ENCODE measurements around the gene PADI2.

Gene PADI2

GRCh38 chr1:17119076-17119772, at the start of gene PADI2:
Gene PADI2, minus strand, starts transcription at chr1:17119451. Its CDS starts 80 bp downstream, at chr1:17119371.
- no peak for DNase-seq

GRCh38 chr1:17168091-17168876, 49.0 kb upstream of the PADI2 start:
- DNase-seq: no peak

DNA sequence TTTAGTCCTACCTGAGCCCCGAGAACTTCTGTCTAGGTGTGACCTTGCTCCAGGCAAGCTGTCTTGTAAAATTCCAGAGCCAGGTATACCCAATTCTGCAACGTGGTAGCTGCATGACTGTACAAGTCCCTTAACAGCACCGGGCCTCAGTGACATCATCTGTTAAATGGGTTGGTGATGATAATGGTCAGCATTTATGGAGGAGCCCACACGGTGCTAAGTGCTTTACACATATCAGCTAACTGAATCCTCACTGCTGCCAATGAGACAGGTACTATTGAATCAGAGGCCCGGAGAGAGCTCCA, 48.5 kb upstream of the PADI2 start:
- DNase-seq: no peak

DNA sequence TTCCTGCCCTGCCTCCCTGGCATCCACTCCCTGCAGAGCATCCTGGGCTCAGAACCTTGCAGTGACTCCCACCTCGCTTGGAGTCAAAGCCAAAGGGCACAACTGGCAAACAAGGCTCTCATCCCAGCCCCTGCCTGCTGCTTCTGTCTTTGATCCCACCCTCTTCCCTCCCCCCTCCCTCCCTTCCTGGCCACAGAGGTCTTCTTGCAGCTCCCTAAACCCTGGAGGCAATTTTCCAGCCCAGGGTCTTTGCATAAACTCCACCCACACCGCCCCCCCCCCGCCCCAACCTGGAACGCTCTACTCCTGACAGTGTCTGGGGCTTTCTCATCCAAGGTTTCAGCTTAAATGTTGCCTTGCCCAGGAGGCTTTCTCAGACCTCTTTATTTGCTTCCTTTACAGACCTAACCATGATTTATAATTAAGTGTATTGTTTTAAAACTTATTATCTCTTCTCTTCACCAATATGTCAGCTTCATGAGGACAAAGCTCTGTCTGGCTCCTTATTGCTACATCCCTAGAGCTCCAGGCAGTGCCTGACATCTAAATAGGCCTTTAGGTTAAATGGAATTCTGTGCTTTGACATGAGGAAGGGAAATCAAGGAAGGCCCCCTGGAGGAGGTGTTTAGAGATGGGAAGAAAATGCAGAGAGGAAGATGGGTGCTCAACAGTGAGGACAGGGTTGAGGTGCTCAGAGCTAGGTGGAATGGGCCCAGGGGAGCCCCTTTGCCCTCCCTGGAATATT, 48.0 kb upstream of the PADI2 start:
- DNase-seq: no peak

DNA sequence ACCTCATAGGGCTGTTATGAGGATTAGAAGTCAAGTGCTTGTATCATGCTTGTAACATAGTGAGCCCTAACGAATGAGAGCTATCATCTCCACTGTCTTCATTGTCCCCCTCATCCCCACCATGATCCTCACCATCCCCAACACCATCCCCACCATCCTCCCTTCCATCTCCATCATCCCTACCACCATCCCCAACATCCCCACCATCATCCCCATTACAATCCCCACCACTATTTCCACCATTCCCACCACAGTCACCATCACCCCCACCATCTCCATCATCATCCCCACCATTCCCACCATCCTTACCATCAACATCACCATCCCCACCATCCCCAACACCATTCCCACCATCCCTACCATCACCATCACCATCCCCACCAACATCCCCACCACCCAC, 46.6 kb upstream of the PADI2 start:
- DNase-seq: no peak

DNA sequence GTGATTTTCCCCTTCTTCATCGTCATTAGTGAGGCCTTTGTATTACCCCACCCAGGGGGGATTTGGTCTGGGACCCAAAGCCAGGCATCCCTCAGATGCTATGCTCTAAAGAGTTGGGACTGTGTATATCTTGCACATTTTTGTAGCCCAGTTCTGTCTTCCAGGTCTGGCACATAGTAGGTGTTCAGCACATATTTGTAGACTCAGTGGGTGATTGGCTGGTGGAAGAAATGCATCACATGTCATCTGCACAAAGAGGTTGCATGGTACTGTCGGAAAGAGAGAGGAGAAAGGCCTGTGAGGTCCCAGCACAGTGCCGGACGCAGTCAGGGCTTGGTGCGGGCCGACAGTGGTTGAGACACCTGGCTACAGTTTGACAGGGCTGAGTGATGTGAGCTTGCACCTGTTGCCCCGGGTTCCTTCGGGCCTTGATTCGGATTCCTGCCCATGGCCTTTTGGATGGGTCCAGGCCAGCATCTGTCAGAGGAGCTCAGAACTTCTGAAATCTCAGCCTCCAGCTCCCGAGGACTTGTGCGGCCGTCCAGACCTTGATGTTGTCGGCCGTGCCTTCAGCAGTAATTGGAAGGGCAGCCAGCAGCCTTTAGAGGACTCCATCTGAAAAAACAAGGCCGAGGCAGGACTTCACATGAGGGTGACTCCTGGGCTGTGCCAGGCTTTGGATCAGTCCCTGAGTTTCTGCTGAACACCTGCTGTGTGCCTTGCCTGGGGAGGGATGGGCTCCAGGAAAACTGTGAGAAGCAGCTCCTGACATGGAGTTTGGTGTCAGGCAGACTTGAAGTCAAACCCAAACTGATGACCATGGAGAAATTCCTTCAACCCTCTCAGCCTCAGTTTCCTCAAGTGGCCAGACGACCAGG, 44.8 kb upstream of the PADI2 start:
- DNase-seq: no peak

DNA sequence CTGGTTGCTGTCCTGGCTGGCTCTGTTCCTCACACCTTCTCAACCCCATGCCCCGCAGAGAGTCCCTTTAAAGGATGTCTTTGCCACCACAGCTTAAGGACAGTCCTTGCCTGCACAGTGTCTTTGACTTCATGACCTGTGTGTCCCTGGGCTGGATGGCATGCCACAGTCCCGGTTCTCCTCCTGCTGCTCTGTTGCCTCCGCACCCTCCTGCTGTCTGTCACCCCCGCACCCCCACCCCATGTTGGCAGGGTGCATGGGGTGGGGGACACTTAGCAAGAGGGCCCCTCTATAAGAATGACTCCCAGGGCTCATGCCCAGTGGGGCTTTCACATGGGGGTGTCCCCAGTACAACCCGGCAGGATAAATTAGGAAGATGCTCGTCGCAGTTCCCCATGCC, 44.1 kb upstream of the PADI2 start:
- no peak for DNase-seq

GRCh38 chr1:17162941-17163340, 43.7 kb upstream of the PADI2 start:
- DNase-seq: no peak

- no peak for DNase-seq
Measured at GRCh38 chr1:17161926-17162800, 42.9 kb upstream of the PADI2 start.

DNA sequence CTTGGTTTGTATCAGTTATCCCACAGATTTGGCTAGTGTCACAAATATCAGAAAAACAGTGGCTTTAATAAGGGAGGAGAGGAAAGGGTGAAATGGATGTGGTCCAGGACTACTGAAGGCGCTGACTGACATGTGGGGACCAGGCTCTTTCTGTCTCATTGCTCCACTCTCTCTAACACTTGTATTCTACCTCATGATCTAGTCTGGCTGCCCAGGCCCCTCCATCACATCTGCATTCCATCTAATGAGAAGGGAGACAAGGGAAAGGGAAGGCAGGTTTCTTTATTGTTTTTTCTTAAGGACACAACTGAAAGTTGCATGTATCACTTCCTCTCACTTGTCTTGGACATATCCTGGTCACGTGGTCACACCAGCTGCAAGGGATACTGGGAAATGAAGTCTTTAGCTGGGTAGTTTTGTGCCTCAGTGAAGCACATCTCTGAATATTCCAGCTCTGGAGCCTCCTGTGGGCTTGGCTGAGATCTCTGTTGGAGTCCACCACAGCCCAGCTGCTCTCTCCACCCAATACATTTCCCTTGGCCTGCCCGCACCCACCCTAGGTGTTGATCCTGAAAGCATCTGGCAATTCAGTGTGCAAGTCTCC, 42.0 kb upstream of the PADI2 start:
- DNase-seq: no peak

GRCh38 chr1:17158961-17159360, 39.7 kb upstream of the PADI2 start:
- no peak for DNase-seq

DNA sequence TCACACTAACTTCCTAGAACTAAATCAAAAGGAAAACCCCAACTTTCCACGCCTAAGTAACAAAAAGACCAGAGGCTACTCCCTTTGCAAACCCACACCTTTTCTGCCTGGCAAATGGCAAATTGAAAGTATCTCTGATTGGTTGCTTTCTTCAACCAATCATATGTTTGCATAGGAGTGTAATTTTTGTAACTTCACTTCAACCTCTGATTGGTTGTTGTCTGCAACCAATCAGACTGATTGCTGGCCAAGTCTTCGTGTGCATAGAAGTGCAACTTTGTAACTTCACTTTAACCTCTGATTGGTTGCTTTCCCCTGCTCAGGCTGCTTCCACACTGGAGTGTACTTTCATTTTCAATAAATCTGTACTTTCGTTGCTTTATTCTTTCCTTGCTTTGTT, 36.9 kb upstream of the PADI2 start:
- DNase-seq: no peak

- no peak for DNase-seq
Measured at GRCh38 chr1:17155257-17155920, 36.1 kb upstream of the PADI2 start.

DNA sequence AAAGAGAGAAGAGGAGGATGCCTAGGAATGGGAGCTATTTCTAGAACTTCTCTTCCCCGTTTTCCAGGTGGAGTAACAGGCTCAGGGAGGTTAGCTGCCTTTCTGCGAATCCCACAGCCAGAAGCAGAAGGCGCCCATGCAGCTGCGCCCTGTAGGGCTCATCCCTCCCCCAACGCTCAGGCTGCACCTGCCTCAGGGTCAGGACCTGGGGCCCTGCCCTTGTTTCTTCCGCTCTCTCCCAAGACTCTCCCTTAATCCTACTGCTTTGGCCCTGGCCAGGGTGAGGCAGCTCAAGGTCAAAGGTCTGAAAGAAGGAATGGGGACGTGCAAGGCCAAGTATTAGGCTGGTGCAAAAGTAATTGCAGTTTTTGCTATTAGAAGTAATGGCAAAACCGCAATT, 30.5 kb upstream of the PADI2 start:
- DNase-seq: no peak

DNA sequence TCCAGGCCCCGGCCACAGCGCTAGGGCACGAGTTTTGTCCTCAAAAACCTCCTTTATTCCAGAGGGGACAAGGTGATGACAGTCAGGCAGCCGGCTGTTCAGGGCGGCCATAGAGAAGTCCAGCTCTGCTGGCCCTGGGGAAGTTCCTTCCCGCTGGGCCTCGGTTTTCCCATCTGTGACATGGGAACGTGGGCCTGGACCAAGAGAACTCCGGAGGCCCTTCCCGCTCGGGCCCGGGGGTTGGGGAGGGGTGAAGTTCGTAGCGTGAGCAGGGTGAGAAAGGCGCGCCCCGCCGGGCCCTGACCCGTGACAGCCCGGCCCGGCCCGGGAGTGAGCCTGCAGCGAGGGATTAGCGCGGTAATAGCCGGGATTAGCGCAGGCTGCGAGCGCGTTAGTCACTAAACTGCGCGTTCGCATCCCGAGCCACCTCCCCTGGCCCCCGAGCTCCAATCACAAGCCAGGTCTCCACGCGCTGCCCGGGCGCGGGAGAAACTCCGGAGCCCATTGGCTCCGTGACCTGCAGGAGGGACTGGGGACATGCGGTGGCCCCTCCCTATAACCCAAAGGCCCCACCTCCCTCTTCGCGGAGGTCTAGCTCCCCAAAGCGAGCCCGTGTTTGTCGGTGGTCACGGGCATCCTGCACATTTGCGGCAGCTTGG, 29.8 kb upstream of the PADI2 start:
- no peak for DNase-seq

DNA sequence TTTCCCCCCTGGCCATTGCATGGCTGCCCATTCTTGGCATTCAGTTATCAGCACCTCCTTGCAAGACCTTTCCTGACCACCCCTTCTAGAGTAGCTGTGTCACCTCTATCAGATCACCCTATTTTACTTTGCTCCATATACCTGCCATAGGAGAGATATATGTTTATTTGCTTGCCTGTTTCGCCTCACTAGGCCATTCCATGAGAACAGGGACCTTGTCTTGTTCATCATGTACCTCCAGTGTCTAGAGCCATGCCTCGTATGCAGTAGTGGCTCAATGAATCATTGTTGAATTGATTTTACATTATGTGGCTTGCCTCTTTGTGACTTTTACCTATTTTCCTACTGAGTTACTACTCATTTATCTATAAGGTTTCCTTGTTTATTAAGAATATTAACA, 26.4 kb upstream of the PADI2 start:
- DNase-seq: no peak

DNA sequence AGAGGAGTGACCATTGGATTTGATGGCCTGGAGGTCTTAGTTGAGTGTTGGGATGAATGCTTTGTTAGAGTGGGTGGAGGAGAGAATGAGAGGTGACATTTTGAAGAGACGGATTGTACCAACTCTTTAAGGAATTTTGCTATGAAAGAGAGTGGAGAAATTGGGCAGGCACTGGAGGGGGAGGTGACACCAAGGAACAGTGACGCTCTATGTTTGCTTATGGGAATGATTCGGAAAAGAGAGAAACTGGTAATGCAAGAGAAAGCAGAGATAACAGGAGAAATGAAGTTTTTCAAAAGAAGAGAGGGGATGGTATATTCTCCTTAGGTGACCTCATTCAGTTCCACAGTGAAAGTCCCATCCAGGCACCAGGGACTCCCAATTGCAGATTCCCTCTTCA, 24.5 kb upstream of the PADI2 start:
- no peak for DNase-seq

GRCh38 chr1:17141441-17142197, 22.4 kb upstream of the PADI2 start:
- no peak for DNase-seq

GRCh38 chr1:17140279-17140678, 21.0 kb upstream of the PADI2 start:
- DNase-seq: no peak

DNA sequence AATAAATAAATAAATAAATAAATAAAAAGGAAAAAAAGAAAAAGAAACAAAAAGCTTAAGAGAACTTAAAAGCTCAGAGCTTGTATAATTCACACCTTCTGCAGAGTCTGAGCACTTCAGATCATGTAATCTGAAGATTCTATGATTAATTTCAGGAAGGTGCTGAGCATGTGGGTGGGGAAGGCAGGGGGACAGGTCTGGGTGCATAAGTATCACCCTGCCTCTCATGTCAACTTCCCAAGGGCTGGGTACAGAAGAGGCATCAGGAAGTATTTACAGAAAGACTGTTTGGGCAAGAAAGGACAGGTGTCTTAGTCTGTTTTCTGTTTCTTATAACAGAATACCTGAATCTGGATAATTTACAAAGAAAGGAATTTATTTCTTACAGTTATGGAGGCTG, 20.4 kb upstream of the PADI2 start:
- DNase-seq: no peak
